GM12878 (cell line): ENCODE results near the gene AKT1S1. TPM values are rescaled to one million over a fixed set of nuclear protein-coding genes. Genes with fewer than 3 reads are reported as not detected.

Source experiments
- ATAC-seq: fragments of 200-7000 bp; cut with Tn5 transposase; 3 replicates; pipeline ENCODE4 v1.9.1; 2020; ENCODE audit warnings: mild to moderate bottlenecking, moderate library complexity
- BruUV-seq: library from RNA; stranded (reverse); fragments of 400-500 nt; replicated peaks from 2 replicates; lab custom pipeline; 2021; lab: Mats Ljungman, UMichigan
- CTCF ChIA-PET: fragments of 300-600 bp; sonication (Branson Sonifier 250); formaldehyde crosslinking; extraction: SDS; loops from one replicate; lab custom pipeline; 2021; ENCODE audit warnings: inconsistent platforms; lab: Yijun Ruan, JAX
- POLR2A ChIA-PET: fragments of 350-600 bp; formaldehyde crosslinking; extraction: SDS; loops from one replicate; lab custom pipeline; 2021; ENCODE audit warnings: inconsistent platforms; lab: Charles Lee
- RAD21 ChIA-PET: fragments of 300-600 bp; sonication (Branson Sonifier 250); formaldehyde crosslinking; loops from one replicate; lab custom pipeline; 2023; ENCODE audit warnings: antibody characterized with exemption; ENCODE audit not compliant: unreplicated experiment; lab: Charles Lee
- SMC1A ChIA-PET: fragments of 300-600 bp; sonication (Branson Sonifier 250); formaldehyde crosslinking; loops from one replicate; lab custom pipeline; 2023; ENCODE audit not compliant: unreplicated experiment, uncharacterized antibody; lab: Charles Lee
- DNase-seq: peaks from one replicate; pipeline ENCODE4 v3.0.0-alpha.2; 2011; ENCODE audit warnings: low read depth, low spot score
- FAIRE-seq: peaks from 3 replicates; lab custom pipeline; 2011; peaks lifted over from hg19 to GRCh38; lab: Jason Lieb, UNC
- H2AFZ ChIP-seq: 2 replicates; pipeline ENCODE4 v1.6.0; 2011; ENCODE audit warnings: low read depth, low read length, control low read depth; ENCODE audit not compliant: control insufficient read depth
- H3K27ac ChIP-seq: 2 replicates; pipeline ENCODE4 v1.5.1; 2011; ENCODE audit warnings: control low read depth; ENCODE audit not compliant: control insufficient read depth, insufficient read depth
- H3K27me3 ChIP-seq, 2 experiments: replicated peaks in 1 of 2; 2 replicates each; pipeline versions ENCODE4 v1.6.0 to v1.6.1; 2011; ENCODE audit warnings: low read length in 1 of 2; ENCODE audit not compliant: control insufficient read depth in 2 of 2, insufficient read depth in 2 of 2
- H3K36me3 ChIP-seq, 2 experiments: 2 replicates each; pipeline ENCODE4 v1.5.1; 2011; ENCODE audit warnings: low read length in 1 of 2; ENCODE audit not compliant: control insufficient read depth in 2 of 2, insufficient read depth in 2 of 2
- H3K4me1 ChIP-seq: 2 replicates; pipeline ENCODE4 v1.6.1; 2011; ENCODE audit warnings: mild to moderate bottlenecking, low read length, moderate library complexity, mixed read lengths; ENCODE audit not compliant: control insufficient read depth, insufficient read depth
- H3K4me2 ChIP-seq: 2 replicates; pipeline ENCODE4 v1.6.0; 2011; ENCODE audit warnings: control low read depth; ENCODE audit not compliant: control insufficient read depth, insufficient read depth
- H3K4me3 ChIP-seq: fragments of 200-600 bp; sonication (generic); 2 replicates; pipeline ENCODE4 v1.5.1; 2016
- H3K79me2 ChIP-seq: 2 replicates; pipeline ENCODE4 v1.6.0; 2011; ENCODE audit warnings: low read length; ENCODE audit not compliant: control insufficient read depth, insufficient read depth
- H3K9ac ChIP-seq: 2 replicates; pipeline ENCODE4 v1.8.0; 2011; ENCODE audit warnings: low read length, control low read depth, mixed read lengths; ENCODE audit not compliant: control insufficient read depth, insufficient read depth
- H3K9me3 ChIP-seq: replicated peaks from 3 replicates; pipeline ENCODE4 v1.5.1; 2011; ENCODE audit warnings: mild to moderate bottlenecking, low read length; ENCODE audit not compliant: control insufficient read depth, insufficient read depth
- H4K20me1 ChIP-seq: 2 replicates; pipeline ENCODE4 v1.6.0; 2011; ENCODE audit not compliant: control insufficient read depth, insufficient read depth
- ASH2L ChIP-seq: fragments of 300-600, 200-600 bp; sonication (generic); IDR thresholded peaks from 2 replicates; pipeline ENCODE4 v1.6.1; 2017; ENCODE audit warnings: low read depth, mild to moderate bottlenecking, borderline replicate concordance
- BRCA1 ChIP-seq: IDR thresholded peaks from 2 replicates; pipeline ENCODE4 v1.6.1; 2011; ENCODE audit warnings: low read depth, low read length, improper control_type of control experiment
- CBX3 ChIP-seq: fragments of 200-600 bp; sonication (generic); IDR thresholded peaks from 2 replicates; pipeline ENCODE4 v1.6.1; 2016; ENCODE audit warnings: low read depth, borderline replicate concordance
- EGR1 ChIP-seq, 2 experiments: IDR thresholded peaks; 1 replicate in 1 of 2; 2 replicates in 1 of 2; pipeline ENCODE4 v1.6.1; 2011 to 2012; ENCODE audit warnings: low read depth in 2 of 2, low read length in 2 of 2, borderline replicate concordance in 1 of 2, mild to moderate bottlenecking in 1 of 2, moderate library complexity in 1 of 2
- KLF5 ChIP-seq: fragments of 450-650 bp; IDR thresholded peaks from 2 replicates; pipeline ENCODE4 v1.6.1; 2014; ENCODE audit warnings: mild to moderate bottlenecking; ENCODE audit not compliant: partially characterized antibody
- MYB ChIP-seq: fragments of 150-350 bp; IDR thresholded peaks from 2 replicates; pipeline ENCODE4 v1.6.1; 2014; ENCODE audit warnings: mild to moderate bottlenecking, low read depth, low read length, borderline replicate concordance
- RBBP5 ChIP-seq: fragments of 200-600 bp; sonication (generic); conservative IDR thresholded peaks from 2 replicates; pipeline ENCODE4 v1.6.1; 2016
- SIN3A ChIP-seq: IDR thresholded peaks from 2 replicates; pipeline ENCODE4 v1.6.1; 2012; ENCODE audit warnings: low read depth, low read length, improper control_type of control experiment
- SUZ12 ChIP-seq: fragments of 200-600 bp; sonication (generic); IDR thresholded peaks from one replicate; pipeline ENCODE4 v1.6.1; 2018; ENCODE audit warnings: antibody characterized with exemption, mild to moderate bottlenecking; ENCODE audit not compliant: unreplicated experiment
- WGBS: methylation state at CpG from one replicate; pipeline ENCODE4 v1.1.6; 2016; ENCODE audit warnings: low lambda C conversion rate; ENCODE audit not compliant: insufficient replicate concordance, insufficient coverage; ENCODE audit errors: missing lambda C conversion rate; 5-methylcytosine and 5-hydroxymethylcytosine counted together
- in situ Hi-C: fragments of 300-500 bp; cut with MboI; formaldehyde crosslinking; loops from 9 replicates; pipeline ENCODE4 v1.14.3; 2018; ENCODE audit warnings: mixed read lengths
- intact Hi-C: fragments of 100-400 bp; cut with micrococcal nuclease; formaldehyde crosslinking; loops from one replicate; pipeline ENCODE4 v1.14.2; 2022; ENCODE audit not compliant: unreplicated experiment
- polyA plus RNA-seq, 11 experiments: library from polyadenylated mRNA; depleted of rRNA in 4 of 11; unstranded in 6 of 11; stranded (reverse) in 5 of 11; fragments of >200 nt; fragmentation: Nextera tagmentation in 4 of 11; fragmentation: Illumina TruSeq in 1 of 11; extraction: Ambion mirVana in 4 of 11; extraction: Trizol in 1 of 11; gene quantifications; 1 replicate in 1 of 11; 2 replicates in 10 of 11; pipeline versions ENCODE4 v1.2.1 to v1.2.3, GENCODE V29; 2011 to 2016; ENCODE audit warnings: inconsistent platforms in 2 of 11, missing spikeins in 2 of 11, low read depth in 1 of 11
- total RNA-seq, 4 experiments: library from RNA; depleted of rRNA in 3 of 4; stranded (reverse); fragments of >200 nt in 3 of 4; fragmentation: Illumina TruSeq in 1 of 4; extraction: Trizol in 1 of 4; gene quantifications; 2 replicates each; pipeline versions ENCODE4 v1.2.1 to v1.2.3, GENCODE V29; 2013 to 2021
- TF ChIP-seq, protein P1 (sequence below): fragments of 450-650 bp; IDR thresholded peaks from 2 replicates; pipeline ENCODE4 v1.6.1; 2016; ENCODE audit warnings: mild to moderate bottlenecking
- TF ChIP-seq, protein P2 (sequence below): fragments of 450-650 bp; IDR thresholded peaks from 2 replicates; pipeline ENCODE4 v1.6.1; 2017; ENCODE audit warnings: antibody characterized with exemption, mild to moderate bottlenecking, moderate library complexity
- TF ChIP-seq, protein P3 (sequence below): fragments of 450-650 bp; formaldehyde crosslinking; IDR thresholded peaks from 2 replicates; pipeline ENCODE4 v1.4.0; 2022; ENCODE audit warnings: mild to moderate bottlenecking, moderate library complexity
- TF ChIP-seq, protein P4 (sequence below): fragments of 450-650 bp; IDR thresholded peaks from 2 replicates; pipeline ENCODE4 v1.6.1; 2016; ENCODE audit warnings: mild to moderate bottlenecking
- TF ChIP-seq, protein P5 (sequence below): IDR thresholded peaks from 2 replicates; pipeline ENCODE4 v1.6.1; 2011; ENCODE audit warnings: low read depth, low read length, improper control_type of control experiment, borderline replicate concordance

The AKT1S1 gene
- total and polyA plus RNA-seq, 10 of the 15 experiments (the other 5 are each of a cell fraction or from before 2014, with no cell fraction given), result 0.43 to 23.0 (median 12.3) TPM

DNA sequence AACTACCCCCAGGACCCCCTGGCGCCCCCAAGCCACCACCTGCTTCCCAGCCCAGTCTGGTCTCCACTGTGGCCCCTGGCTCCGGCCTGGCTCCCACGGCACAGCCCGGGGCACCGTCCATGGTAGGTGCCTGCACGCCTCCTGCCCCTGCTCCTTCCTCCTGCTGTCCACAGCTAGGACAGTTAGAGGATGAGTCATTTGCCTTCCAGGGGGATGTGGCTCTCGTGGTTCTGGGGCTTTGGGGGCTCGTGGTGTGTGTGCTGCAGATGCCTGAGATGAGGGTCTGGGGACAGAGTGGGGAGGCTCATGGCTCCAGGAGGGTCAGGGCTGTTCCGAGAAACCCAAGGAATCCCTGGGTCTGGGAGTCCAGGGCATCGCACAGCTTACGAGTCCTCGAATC is 46.4 kb downstream of the AKT1S1 start:
- ChIA-PET RAD21 (no interaction called here), SMC1A (interaction anchor here (0.6 kb wide), 1 partner anchor 284 kb away, joined by 3 read pairs; no protein-coding TSS in a partner anchor), POLR2A (no interaction called here), CTCF (no interaction called here)
- in situ Hi-C loops (no loop called here), intact Hi-C loops (no loop called here)
- 98% methylated on average over 11 of the region's 12 CpGs for WGBS
- DNase-seq, result no peak
- ATAC-seq, result no peak
- Histone ChIP-seq H3K9ac (no peak overlapping the region), H3K27ac (no peak overlapping the region), H3K79me2 (no peaks in the 10 kb centered on the region), H3K4me2 (no peak overlapping the region), H3K4me1 (no peaks in the 10 kb centered on the region), H3K27me3 (no peaks in the 10 kb centered on the region), H3K4me3 (no peak overlapping the region), H3K36me3 (peaks cover 12 to 30% of the 10 kb centered on the region in 2 experiments), H4K20me1 (peaks cover 3% of the 10 kb centered on the region; the same call in 1 of the 2 replicates), H2AFZ (no peak overlapping the region), H3K9me3 (no peaks in the 10 kb centered on the region)
- no peak for FAIRE-seq
- no TSS peak for BruUV-seq
- TF ChIP-seq, protein P1, sequence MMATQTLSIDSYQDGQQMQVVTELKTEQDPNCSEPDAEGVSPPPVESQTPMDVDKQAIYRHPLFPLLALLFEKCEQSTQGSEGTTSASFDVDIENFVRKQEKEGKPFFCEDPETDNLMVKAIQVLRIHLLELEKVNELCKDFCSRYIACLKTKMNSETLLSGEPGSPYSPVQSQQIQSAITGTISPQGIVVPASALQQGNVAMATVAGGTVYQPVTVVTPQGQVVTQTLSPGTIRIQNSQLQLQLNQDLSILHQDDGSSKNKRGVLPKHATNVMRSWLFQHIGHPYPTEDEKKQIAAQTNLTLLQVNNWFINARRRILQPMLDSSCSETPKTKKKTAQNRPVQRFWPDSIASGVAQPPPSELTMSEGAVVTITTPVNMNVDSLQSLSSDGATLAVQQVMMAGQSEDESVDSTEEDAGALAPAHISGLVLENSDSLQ, result no peak
- no peak for TF ChIP-seq SIN3A
- TF ChIP-seq SUZ12, result no peak
- TF ChIP-seq, protein P2, sequence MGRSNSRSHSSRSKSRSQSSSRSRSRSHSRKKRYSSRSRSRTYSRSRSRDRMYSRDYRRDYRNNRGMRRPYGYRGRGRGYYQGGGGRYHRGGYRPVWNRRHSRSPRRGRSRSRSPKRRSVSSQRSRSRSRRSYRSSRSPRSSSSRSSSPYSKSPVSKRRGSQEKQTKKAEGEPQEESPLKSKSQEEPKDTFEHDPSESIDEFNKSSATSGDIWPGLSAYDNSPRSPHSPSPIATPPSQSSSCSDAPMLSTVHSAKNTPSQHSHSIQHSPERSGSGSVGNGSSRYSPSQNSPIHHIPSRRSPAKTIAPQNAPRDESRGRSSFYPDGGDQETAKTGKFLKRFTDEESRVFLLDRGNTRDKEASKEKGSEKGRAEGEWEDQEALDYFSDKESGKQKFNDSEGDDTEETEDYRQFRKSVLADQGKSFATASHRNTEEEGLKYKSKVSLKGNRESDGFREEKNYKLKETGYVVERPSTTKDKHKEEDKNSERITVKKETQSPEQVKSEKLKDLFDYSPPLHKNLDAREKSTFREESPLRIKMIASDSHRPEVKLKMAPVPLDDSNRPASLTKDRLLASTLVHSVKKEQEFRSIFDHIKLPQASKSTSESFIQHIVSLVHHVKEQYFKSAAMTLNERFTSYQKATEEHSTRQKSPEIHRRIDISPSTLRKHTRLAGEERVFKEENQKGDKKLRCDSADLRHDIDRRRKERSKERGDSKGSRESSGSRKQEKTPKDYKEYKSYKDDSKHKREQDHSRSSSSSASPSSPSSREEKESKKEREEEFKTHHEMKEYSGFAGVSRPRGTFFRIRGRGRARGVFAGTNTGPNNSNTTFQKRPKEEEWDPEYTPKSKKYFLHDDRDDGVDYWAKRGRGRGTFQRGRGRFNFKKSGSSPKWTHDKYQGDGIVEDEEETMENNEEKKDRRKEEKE, result no peak
- TF ChIP-seq MYB, result no peak
- TF ChIP-seq, protein P3, sequence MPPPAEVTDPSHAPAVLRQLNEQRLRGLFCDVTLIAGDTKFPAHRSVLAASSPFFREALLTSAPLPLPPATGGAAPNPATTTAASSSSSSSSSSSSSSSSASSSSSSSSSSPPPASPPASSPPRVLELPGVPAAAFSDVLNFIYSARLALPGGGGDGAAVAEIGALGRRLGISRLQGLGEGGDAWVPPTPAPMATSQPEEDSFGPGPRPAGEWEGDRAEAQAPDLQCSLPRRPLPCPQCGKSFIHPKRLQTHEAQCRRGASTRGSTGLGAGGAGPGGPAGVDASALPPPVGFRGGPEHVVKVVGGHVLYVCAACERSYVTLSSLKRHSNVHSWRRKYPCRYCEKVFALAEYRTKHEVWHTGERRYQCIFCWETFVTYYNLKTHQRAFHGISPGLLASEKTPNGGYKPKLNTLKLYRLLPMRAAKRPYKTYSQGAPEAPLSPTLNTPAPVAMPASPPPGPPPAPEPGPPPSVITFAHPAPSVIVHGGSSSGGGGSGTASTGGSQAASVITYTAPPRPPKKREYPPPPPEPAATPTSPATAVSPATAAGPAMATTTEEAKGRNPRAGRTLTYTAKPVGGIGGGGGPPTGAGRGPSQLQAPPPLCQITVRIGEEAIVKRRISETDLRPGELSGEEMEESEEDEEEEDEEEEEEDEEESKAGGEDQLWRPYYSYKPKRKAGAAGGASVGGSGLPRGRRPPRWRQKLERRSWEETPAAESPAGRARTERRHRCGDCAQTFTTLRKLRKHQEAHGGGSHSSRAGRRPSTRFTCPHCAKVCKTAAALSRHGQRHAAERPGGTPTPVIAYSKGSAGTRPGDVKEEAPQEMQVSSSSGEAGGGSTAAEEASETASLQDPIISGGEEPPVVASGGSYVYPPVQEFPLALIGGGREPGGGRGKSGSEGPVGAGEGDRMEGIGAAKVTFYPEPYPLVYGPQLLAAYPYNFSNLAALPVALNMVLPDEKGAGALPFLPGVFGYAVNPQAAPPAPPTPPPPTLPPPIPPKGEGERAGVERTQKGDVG (CRISPR knock-in tag), result no peak
- TF ChIP-seq, protein P4, sequence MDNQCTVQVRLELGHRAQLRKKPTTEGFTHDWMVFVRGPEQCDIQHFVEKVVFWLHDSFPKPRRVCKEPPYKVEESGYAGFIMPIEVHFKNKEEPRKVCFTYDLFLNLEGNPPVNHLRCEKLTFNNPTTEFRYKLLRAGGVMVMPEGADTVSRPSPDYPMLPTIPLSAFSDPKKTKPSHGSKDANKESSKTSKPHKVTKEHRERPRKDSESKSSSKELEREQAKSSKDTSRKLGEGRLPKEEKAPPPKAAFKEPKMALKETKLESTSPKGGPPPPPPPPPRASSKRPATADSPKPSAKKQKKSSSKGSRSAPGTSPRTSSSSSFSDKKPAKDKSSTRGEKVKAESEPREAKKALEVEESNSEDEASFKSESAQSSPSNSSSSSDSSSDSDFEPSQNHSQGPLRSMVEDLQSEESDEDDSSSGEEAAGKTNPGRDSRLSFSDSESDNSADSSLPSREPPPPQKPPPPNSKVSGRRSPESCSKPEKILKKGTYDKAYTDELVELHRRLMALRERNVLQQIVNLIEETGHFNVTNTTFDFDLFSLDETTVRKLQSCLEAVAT, result no peak
- no peak for TF ChIP-seq RBBP5
- TF ChIP-seq KLF5, result no peak
- TF ChIP-seq, protein P5, sequence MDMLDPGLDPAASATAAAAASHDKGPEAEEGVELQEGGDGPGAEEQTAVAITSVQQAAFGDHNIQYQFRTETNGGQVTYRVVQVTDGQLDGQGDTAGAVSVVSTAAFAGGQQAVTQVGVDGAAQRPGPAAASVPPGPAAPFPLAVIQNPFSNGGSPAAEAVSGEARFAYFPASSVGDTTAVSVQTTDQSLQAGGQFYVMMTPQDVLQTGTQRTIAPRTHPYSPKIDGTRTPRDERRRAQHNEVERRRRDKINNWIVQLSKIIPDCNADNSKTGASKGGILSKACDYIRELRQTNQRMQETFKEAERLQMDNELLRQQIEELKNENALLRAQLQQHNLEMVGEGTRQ, result no peak
- no peak for TF ChIP-seq ASH2L
- TF ChIP-seq EGR1 (IDR thresholded peaks at IDR 0.05; ENCODE audit: borderline replicate concordance in 1 of 2, low read depth in 2 of 2, low read length in 2 of 2), result no peak
- TF ChIP-seq BRCA1, result no peak
- no peak for TF ChIP-seq CBX3
